NCI-H146 treated with DMSO at 0.1 percent for 48 hours (cell line): ENCODE measurements around the gene QRFPR.
"Not testable (repeated sequence)": the region's sequence is repeated elsewhere in the genome, so short reads cannot be mapped to it uniquely, and the experiment has no call there.

Experiments
- DNase-seq: peaks from one replicate; lab custom pipeline; 2025; ENCODE audit not compliant: unreplicated experiment; lab: John Stamatoyannopoulos, UW

Gene QRFPR

DNA sequence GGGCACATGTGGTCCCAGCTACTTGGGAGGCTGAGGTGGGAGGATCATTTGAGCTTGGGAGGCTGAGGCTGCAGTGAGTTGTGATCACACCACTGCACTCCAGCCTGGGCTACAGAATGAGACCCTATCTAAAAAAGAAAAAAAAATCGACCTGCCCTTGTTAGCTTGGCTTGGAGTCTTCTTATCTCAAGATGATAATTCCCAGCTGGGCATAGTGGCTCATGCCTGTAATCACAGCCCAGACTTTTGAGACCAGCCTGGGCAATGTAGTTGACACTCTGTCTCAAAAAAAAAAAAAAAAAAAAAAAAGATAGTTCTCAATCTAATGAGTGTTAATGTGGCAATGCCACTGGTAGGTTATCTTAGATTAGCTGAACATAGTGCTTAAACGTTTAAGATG, 41.0 kb downstream of the QRFPR start:
- no peak for DNase-seq

DNA sequence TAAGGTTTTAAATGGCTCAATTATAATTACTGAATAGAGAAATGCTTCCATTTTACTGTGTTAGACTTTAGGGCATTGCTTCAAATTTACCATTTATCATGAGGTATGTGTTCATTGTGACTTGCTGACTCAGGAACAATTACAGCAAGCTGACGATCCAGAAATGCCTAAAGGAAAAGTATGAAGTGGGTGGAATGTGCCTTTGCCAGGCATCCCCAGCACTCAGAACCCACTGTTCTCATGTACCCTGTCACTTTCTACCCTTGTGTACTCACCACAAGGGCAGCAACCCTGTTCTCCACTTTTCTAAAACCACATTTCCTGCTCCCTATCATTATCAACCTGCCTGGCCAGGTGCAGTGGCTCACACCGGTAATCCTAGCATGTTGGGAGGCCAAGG, 41.5 kb downstream of the QRFPR start:
- DNase-seq, result no peak

DNA sequence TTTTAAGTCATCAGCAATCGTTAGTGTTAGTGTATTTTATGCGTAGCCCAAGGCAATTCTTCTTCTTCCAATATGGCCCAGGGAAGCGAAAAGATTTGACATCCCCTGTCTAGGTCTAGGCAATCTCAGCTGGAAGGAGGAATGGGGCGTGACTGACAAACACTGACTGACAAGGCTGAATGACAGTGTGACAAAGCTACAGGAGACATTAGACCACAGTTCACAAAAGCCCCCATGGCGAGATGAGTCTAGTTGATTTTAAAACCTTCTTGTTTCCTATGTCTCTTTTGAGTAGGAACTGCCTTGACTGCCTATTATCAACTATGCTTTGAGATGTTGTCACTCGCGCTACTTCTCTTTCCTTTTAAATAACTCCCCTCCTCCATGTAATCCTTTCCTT, 42.3 kb downstream of the QRFPR start:
- no peak for DNase-seq

DNA sequence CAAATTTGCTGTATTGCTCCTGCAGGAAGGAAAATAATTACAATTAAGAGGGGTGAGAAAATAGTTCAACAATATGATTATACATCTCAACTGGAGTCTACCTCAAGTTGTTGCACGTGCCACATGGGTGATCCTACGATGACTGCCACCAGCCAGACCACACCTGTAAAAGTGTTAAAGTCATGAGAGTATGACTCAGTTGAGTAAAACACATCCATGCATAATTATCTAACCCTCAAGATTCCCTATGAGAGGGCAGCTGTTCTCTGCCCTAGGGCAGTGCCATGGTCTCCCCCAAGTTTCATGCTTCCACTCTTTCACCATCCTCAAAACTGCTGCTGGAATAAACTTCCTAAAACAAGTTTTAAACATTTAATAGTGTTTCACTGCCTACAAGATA, 44.1 kb downstream of the QRFPR start:
- DNase-seq, result no peak

DNA sequence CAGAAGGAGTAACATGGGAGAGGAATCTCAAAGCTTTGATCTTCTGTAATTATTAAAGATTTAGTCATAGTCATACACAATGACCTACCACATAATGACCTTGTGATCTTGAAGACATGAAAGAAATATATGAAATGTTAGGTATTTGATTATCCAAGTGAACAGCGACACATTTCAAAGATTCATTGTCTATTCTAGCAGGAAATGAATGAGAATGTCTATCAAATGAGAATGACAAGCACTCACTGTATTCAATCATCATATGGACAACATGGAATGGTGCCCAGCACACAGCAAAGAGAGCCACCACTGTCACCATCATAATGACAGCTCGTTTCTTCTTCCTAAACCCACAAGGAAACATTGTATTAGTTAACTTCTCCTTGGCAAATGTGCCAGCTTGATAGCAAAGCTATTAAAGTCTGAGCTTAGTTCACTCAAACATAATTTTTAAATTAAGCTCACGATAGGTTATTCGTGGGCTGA, 50.6 kb downstream of the QRFPR start:
- no peak for DNase-seq

DNA sequence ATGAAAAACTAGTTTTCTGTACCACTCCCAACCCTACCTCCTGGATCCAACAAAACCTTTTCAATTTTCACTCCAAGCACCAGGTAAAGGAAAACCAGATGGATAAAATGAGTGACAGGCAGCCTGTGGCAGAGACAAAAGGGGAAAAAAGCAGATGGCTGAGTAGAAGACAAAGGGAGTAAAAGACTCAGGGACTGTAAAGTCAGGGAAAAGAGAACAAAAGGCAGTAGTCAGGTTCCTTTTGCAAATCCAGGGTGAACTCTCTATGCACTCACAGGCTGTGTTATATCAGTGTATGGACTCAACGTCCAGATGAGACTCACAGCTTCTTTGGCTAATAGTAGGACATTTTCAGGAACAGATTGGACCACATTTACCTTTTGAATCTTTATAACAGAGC, 54.2 kb downstream of the QRFPR start:
- no peak for DNase-seq

DNA sequence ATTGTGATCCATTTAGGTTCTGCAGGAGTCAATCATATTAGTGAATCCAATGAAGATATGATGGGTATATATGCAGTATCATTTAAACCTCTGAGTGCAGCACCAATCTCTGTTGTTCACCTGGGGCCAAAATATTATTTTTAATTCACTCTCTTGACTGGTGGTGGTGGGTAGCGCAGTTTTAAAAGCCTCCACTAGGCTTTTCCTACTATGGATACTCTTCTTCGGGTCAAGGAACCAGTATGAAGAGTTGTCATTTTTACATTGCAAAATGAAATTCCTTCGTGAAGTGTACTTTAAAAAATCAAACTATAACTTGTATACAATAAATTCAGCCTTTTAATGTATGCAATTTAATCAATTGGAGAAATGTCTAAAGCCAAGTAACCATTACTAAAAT, 56.5 kb downstream of the QRFPR start:
- DNase-seq, result no peak

DNA sequence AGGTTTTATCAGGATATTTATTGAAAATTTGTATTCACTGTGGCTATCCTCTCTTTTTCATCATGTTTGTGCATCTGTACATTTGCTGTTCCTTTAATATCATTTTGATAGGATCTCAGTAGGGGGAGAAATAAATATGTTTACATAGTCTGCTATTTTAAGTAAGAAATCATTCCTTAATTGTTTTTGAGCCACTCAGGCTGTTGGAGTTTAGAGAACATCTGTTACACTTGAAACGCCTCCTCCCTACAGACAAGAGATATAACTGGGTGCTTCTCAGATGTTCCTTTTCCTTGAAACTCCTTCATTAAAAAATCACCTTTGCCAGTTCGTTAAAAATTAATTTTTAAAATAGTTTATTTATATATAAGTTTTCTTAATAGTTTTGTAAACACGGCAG, 59.4 kb downstream of the QRFPR start:
- DNase-seq, result no peak

DNA sequence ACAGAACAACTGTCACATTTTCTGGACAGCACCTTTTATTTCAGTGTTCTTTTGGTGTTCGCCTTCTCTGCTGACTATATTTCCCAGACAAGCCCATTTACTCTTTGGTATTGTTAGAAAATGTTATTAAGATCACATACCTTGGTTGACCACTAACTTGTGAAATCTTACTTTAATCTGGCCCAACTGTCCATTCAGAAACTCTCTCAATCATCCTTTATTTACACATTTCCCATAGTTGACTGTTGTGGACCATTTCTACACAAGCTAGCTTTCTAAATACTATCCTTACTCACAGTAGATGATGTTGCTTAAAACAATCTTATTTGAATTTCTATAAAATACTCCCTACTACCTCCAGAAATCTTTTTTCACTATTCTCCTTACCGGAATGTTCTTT, 64.7 kb downstream of the QRFPR start:
- DNase-seq, result no peak

DNA sequence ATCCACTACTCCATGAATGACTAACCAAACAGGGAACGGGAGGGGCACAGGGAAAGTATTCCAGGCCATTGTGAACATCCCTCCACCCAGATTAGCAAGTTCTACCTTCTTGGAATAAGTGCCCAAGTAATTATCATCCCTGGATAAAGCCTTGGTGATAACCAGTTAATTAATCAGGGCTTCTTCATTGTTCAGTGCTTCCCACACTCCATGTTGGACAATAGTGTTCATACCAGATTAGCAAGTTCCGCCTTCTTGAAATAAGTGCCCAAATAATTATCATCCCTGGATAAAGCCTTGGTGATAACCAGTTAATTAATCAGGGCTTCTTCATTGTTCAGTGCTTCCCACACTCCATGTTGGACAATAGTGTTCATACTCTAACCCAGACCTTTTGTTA, 67.4 kb downstream of the QRFPR start:
- not testable (repeated sequence) for DNase-seq

DNA sequence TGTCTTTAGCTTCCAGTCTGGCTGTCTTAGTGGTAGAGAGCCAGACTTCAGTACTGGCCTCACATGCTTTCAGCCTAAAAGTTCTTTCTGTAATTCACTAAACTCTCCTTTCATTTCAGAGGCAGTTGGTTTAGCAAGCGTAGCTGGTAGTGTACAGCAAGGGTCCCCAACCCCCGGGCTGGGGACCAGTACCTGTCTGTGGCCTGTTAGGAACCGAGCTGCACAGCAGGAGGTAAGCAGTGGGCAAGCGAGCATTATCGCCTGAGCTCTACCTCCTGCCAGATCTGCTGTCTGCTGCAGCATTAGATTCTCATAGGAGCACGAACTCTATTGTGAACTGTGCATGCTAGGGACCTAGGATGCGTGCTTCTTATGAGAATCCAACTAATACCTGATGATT, 72.0 kb downstream of the QRFPR start:
- DNase-seq, result no peak

DNA sequence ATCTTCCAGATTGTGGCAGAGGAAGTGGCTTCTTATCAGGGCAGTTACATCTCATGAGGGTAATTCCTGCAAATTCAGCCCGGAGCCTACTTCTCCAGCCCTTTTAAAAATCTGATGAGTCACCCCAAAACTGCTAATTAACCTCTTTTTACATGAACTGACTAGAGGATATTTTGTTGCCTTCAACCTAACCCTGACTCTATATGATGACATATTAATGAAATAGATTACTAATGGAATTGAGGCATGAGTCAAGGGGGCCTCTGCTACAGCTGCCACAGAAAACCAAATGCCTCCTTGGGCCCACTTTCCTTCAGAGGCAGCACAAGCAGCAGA, 72.5 kb downstream of the QRFPR start:
- no peak for DNase-seq

DNA sequence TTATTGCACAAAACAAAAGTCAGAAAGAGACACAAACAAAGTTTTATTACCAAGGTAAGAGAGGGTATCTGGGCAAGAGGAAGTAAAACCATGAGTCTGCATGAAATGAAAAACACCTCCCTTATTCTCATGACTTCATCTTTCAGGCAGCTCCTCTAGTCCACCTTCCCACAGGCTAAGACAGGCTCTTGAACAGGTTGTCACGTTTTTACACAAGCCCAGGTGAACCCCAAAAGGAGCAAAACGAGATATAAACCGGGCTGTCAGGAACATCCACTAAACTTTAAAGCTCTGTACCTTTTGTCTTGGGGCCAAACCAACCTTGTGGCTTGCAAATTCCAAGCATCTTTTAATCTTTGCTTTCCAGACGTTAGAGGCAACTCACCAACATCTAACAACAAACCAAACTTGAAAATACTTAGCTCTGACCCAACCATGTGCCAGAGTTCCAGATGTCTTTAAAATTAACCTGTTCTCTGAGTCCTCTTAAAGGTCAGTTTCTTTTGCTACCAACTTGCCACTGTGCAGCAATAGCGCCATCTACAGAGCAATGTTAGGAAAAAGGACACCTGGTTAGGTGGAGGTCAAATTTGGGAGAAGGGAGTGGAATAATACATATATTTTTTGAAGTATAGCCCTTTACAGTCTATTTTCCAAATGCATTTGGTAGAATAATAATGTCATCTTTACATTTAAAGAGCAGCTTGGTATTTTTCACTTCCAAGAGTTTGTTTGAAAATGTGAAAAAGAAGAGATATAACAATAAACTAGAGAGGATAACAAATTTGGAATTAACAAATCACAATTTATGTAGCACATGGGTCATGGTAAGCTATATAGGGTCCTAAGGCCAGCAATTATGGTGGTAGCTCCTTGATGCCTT, 73.1 kb downstream of the QRFPR start:
- DNase-seq, result no peak

DNA sequence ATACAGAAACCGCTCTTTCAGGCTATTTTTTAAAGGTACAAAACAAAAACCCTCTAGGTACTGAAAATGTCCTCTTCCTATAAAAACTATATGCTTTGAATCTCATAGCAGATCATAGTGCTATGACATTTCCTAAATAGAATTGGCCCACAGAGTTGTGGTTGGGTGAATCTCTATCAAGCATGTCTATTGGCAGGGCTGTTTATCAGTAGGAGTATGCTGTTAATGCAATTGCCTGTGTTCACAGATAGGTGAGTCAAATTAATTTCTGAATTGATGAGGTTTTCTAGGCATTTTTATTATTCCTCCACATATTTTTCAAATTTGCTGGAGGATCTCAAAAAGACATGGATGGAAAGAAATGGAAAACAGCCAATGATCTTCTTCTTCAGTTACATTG, 73.9 kb downstream of the QRFPR start:
- DNase-seq, result no peak

DNA sequence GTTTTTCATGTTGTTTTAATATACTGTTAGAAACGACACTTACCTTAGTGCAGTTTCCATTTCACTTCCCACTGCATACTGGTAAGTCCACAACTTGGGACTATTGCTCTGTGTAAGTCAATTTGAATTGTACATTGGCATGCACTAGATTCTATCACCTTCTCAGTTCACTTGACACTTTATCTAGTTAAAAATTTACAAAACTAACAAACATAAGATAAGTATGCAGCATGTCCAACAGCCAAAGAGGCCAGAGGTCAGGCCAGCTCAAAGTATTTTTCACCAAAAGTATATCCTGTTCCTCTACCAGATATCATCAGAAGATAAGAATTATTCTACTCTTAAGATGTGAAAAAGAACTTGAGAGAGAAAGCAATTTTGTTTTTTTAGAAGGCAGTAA, 75.9 kb downstream of the QRFPR start:
- DNase-seq, result no peak

DNA sequence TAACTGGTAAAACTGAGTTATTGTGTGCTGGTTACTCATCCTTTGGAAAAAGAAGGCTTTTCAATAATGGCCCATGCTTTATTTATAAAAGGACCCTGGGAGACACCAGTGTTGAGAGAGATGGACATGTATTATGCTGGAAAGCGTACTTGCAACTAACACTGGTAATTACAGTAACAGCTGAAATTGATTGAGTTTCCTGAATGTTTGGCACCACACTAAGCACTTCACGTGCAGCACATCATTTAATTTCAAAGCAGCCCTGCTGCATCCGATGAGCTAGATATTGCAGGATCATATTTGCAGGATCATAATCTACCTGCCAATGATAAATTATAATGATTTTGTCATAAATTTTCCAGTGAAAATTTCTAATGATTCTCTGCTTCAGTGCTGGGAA, 81.5 kb downstream of the QRFPR start:
- no peak for DNase-seq

DNA sequence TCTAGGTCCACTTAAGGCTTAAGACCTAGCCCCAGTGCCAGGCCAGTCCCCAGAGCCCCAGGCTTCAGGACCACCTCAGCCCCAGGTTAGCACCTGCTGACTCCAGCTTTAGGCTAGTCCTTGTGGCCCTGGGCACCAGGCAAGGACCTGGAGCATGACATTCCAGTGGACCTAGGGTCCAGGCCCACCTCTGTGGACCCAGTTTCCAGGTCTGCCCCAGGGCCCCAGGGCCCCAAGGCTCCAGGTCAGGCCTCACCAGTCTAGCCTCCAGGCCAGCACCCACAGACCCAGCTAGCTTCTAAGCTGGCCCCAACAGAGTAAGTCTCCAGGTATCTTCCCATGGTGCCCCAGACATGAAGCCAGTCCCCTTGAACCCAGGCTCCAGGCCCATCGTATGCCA, 97.5 kb downstream of the QRFPR start:
- DNase-seq, result no peak

DNA sequence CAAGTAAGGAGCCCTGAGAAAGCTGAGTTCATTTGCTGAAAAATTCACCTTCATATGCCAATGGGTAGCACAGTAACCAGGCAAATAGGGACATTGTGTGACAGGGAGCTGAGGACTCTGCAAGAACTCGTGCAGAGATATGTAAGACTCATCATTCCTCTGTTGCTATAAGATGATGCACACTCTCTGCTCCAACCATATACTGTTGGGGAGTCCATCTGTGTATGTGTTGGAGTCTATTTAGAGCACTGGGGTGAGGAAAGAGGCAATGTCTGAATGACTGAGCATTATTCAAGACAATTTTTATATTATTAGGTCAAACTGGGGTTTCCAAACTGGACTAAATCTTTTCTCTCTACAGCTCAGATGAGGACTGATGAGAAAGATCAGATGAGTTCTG, 100.4 kb downstream of the QRFPR start:
- no peak for DNase-seq

DNA sequence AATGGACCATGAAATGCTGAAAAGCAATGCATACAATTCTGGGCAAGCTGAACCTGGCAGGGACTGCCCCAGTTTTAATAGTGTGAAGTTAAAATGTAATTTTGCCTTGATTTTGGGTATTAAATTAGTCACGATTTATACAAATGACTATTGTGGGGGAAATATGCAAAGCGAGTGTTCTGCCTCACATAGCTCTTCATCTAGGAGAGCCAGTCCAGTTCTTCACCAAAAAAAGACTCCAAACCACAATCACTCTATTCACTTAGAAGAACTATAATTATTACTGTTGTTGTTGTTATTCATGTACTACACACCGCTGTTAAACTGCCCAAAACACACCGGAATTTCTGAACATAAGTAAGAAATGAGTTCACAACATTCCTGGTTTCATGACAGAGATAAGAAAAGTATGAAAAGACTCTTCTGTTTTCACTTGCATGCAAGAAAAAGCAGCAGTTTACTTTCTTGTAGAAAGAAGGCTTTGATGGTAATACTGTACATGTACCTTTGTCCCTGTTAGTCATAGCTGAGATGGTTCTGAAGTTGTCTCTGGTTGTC, 101.9 kb downstream of the QRFPR start:
- no peak for DNase-seq
